ENCODE results near the gene UBE3D.

Gene UBE3D

DNA sequence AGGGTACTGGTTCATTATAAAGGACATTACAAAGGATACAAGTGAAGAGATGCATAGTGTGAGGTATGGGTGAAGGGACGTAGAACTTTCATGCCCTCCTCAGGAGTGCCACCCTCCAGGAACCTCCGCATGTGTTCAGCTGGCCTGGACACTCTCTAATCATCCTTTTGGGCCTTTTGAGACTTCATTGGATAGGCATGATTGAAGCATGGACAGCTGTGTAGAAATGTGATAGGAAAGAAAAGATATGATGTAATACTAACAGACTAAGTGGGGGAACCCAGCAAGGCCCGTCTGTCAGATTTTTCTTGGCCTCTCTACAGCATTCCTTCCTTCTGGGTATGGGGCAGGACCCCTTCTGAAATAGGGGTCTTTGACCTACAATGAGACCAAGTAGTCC lies 32.9 kb upstream of the UBE3D start:
- no peak for TF ChIP-seq POLR2AphosphoS5 (IDR thresholded peaks at IDR 0.05; ENCODE audit: low read depth, low read length)
- TF ChIP-seq SIN3A (IDR thresholded peaks at IDR 0.05; ENCODE audit: borderline replicate concordance, insufficient read depth, low read length) = no peak
- no peak for TF ChIP-seq TAF1 (IDR thresholded peaks at IDR 0.05; ENCODE audit: borderline replicate concordance, insufficient read depth, low read length)
- TF ChIP-seq, protein P1, sequence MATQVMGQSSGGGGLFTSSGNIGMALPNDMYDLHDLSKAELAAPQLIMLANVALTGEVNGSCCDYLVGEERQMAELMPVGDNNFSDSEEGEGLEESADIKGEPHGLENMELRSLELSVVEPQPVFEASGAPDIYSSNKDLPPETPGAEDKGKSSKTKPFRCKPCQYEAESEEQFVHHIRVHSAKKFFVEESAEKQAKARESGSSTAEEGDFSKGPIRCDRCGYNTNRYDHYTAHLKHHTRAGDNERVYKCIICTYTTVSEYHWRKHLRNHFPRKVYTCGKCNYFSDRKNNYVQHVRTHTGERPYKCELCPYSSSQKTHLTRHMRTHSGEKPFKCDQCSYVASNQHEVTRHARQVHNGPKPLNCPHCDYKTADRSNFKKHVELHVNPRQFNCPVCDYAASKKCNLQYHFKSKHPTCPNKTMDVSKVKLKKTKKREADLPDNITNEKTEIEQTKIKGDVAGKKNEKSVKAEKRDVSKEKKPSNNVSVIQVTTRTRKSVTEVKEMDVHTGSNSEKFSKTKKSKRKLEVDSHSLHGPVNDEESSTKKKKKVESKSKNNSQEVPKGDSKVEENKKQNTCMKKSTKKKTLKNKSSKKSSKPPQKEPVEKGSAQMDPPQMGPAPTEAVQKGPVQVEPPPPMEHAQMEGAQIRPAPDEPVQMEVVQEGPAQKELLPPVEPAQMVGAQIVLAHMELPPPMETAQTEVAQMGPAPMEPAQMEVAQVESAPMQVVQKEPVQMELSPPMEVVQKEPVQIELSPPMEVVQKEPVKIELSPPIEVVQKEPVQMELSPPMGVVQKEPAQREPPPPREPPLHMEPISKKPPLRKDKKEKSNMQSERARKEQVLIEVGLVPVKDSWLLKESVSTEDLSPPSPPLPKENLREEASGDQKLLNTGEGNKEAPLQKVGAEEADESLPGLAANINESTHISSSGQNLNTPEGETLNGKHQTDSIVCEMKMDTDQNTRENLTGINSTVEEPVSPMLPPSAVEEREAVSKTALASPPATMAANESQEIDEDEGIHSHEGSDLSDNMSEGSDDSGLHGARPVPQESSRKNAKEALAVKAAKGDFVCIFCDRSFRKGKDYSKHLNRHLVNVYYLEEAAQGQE (IDR thresholded peaks at IDR 0.05; ENCODE audit: insufficient read depth in 1 of 2, low read depth in 2 of 2, low read length in 2 of 2) = no peak
- no peak for TF ChIP-seq FOXP2 (optimal IDR thresholded peaks at IDR 0.05; ENCODE audit: borderline replicate concordance, extremely low read depth, extremely low read length, insufficient read depth)

DNA sequence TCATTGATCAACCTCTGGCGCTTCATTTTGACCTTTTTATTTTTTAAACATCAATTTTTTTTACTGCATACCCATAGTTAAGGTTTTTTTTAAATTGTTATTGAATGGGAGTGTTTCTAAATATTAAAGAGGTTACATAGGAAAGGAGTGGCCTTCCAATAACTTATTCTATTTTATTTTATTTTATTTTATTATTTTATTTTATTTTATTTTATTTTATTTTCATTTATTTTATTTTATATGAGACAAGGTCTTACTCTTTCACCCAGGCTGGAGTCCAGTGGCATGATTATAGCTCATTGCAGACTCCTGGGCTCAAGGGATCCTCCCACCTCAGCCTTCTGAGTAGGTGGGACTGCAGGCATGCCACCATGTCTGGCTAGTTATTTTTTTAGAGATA lies 32.0 kb upstream of the UBE3D start:
- TF ChIP-seq SIN3A (IDR thresholded peaks at IDR 0.05; ENCODE audit: borderline replicate concordance, insufficient read depth, low read length) (no peak), TAF1 (IDR thresholded peaks at IDR 0.05; ENCODE audit: borderline replicate concordance, insufficient read depth, low read length) (no peak), FOXP2 (optimal IDR thresholded peaks at IDR 0.05; ENCODE audit: borderline replicate concordance, extremely low read depth, extremely low read length, insufficient read depth) (no peak), POLR2AphosphoS5 (IDR thresholded peaks at IDR 0.05; ENCODE audit: low read depth, low read length) (no peak)
- TF ChIP-seq, protein P1 (IDR thresholded peaks at IDR 0.05; ENCODE audit: insufficient read depth in 1 of 2, low read depth in 2 of 2, low read length in 2 of 2) = no peak

DNA sequence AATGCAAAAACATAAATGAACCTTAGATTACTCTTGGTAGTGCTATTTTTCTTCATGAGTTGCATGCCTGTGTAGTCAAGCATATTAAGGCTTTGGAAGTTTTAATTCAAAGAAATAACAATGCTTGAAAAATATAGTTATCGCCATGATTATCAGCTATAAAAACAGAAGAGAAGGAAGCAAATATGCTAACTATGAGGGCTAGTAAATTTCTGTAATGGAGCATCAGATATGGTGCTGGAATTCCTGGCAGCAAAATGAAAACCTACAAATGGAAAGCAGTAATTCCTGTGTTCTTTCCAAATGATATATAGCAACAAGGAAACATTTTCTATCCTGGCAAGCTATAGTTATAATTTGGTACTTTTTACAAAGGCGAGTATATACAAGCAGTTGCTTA lies 31.6 kb upstream of the UBE3D start:
- TF ChIP-seq, protein P1 (IDR thresholded peaks at IDR 0.05; ENCODE audit: insufficient read depth in 1 of 2, low read depth in 2 of 2, low read length in 2 of 2) = no peak
- TF ChIP-seq TAF1 (IDR thresholded peaks at IDR 0.05; ENCODE audit: borderline replicate concordance, insufficient read depth, low read length) = no peak
- TF ChIP-seq SIN3A (IDR thresholded peaks at IDR 0.05; ENCODE audit: borderline replicate concordance, insufficient read depth, low read length) = no peak
- no peak for TF ChIP-seq POLR2AphosphoS5 (IDR thresholded peaks at IDR 0.05; ENCODE audit: low read depth, low read length)
- TF ChIP-seq FOXP2 (optimal IDR thresholded peaks at IDR 0.05; ENCODE audit: borderline replicate concordance, extremely low read depth, extremely low read length, insufficient read depth) = no peak

DNA sequence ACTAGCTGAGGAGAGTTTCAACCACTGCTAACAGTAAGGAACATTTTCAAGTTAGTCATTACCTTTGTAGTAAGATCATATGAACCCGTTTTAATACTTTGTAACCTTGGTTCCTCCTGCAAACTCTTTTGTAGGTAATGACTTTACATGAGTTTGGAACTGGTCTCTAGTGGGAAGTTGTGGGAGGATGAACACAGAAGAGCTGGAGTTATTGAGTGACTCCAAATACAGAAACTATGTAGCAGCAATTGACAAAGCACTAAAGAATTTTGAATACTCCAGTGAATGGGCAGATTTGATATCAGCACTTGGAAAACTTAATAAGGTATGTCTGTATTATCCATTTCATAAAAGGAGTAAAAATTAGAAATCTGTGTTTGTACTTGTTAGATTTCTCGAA lies 31.1 kb upstream of the UBE3D start:
- TF ChIP-seq TAF1 (IDR thresholded peaks at IDR 0.05; ENCODE audit: borderline replicate concordance, insufficient read depth, low read length) (no peak), FOXP2 (optimal IDR thresholded peaks at IDR 0.05; ENCODE audit: borderline replicate concordance, extremely low read depth, extremely low read length, insufficient read depth) (no peak), POLR2AphosphoS5 (IDR thresholded peaks at IDR 0.05; ENCODE audit: low read depth, low read length) (no peak), SIN3A (IDR thresholded peaks at IDR 0.05; ENCODE audit: borderline replicate concordance, insufficient read depth, low read length) (no peak)
- TF ChIP-seq, protein P1 (IDR thresholded peaks at IDR 0.05; ENCODE audit: insufficient read depth in 1 of 2, low read depth in 2 of 2, low read length in 2 of 2) = no peak

Data from PFSK-1 (cell line).